HG03571 (cell line): ENCODE measurements around the gene SULT4A1.

Experiments
- ATAC-seq: cut with Tn5 transposase; IDR thresholded peaks from one replicate; pipeline ENCODE4 v1.9.1; 2021; ENCODE audit not compliant: unreplicated experiment

SULT4A1 gene

GRCh38 chr22:43846966-43847365 lies 15.3 kb downstream of the SULT4A1 start:
- ATAC-seq, result no peak

- ATAC-seq, result no peak
These were observed 16.3 kb downstream of the SULT4A1 start for GRCh38 chr22:43845981-43846380.

GRCh38 chr22:43844560-43845545 lies 17.5 kb downstream of the SULT4A1 start:
- ATAC-seq, result no peak

DNA sequence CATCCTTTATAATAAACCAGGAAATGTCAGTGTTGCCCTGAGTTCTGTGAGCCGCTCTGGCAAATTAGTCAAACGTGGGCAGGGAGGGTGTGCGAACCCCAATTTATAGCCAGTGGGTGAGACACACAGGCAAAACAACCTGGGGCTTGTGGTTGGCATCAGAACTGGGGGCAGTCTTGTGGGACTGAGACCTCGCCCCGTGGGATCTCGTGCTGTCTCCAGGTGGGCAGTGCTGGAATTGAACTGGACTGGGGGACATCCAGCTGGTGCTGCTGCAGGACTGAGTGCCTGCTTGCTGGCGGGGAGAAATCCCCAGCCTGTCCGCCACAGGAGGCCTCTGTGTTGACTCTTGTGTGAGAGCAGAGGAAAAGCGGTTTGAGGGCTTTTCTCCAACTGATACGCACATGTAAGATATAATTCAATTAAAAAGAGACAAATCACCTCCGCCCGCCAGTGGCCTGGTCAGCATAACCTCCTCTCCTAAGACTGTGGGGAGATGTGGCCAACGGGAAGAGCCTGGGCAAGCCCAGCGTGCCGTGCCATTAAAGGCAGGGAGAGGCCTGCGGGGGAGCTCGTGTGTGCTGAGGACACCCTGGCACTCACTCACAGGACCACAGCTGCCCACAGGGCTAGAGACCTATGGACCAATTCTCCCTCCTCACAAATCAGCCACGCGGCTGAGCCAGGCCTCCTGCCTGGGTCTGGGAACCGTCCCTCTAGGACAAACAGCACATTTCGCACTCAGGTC lies 18.4 kb downstream of the SULT4A1 start:
- ATAC-seq, result no peak

DNA sequence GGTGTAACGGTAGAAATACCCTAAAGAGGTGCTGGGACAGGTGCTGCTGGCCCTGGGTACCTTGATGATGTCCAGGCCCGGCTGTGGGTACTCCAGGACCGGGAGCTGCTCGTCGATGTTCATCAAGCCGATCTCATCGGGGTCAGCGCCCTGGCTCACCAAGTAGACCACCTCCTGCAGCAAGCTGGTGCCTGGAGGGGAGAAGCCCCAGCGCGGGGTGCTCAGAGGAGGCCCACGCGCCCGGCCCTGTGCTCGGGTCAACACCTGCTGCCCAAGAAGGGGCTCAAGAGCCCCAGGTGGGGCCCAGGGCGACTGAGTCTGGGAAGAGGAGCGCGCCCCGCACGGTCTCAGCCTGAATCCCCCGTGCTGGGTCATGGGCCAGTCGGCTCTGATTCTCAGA lies 20.6 kb downstream of the SULT4A1 start:
- no peak for ATAC-seq

DNA sequence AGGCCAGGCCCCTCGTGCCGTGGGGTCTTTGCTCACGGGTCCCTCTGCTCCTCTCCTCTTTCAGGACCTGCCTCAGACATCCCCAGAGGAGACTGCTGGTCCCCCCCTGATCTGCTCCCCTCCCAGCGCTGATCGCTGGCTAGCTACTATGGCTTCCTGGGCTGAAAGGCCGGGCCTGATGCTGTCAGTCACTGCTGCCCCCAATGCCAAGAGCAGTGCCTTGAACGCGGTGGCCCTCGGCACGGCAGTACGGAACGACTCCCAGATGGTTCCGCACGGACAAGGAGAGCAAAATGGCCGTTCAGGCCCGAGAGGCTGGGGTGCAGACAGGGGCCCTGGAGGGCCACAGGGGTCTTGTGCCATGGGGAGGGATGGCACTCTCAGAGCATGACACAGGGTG lies 21.5 kb downstream of the SULT4A1 start:
- no peak for ATAC-seq

GRCh38 chr22:43840431-43840830 lies 21.9 kb downstream of the SULT4A1 start:
- no peak for ATAC-seq

DNA sequence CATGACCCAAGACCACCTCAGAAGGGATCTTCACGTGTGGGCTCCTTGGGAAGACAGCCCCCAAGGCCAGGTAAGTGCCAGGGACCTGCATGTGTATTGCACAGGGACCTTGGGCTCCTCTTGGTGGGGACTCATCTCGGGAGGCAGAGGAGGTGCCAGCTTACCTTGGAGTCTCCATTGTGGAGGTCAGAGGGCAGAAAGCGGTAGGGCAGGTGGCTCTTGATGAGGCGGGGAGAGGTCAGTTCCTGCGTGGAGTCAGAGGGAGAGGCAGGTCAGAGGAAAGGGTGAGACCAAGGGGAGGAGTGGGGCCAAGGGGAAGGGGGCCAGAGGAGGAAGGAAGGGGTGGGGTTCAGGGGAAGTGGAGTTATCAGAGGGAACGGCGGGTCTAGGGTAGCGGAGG lies 22.5 kb downstream of the SULT4A1 start:
- no peak for ATAC-seq

- no peak for ATAC-seq
These were observed 23.6 kb downstream of the SULT4A1 start for GRCh38 chr22:43838571-43839307.

GRCh38 chr22:43838161-43838560 lies 24.2 kb downstream of the SULT4A1 start:
- no peak for ATAC-seq

DNA sequence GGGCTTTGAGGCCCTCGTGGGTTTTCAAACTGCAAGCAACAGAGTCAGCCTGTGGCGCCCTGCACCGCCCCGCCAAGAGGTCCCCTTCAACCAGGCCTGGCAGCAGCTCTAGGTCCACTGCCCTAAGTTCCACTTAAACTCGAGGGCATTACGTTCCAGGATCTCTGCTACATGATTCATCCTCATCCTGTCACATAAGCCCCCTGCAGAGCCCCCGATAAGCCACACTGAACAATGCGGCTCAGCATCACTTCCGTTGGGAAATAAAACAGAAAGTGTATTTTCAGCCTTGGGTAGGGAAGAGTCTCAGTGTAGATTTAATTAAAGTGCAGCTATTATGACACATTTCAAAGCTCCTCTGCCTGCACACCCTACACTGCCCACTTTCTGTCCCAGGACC lies 24.6 kb downstream of the SULT4A1 start:
- ATAC-seq, result no peak

DNA sequence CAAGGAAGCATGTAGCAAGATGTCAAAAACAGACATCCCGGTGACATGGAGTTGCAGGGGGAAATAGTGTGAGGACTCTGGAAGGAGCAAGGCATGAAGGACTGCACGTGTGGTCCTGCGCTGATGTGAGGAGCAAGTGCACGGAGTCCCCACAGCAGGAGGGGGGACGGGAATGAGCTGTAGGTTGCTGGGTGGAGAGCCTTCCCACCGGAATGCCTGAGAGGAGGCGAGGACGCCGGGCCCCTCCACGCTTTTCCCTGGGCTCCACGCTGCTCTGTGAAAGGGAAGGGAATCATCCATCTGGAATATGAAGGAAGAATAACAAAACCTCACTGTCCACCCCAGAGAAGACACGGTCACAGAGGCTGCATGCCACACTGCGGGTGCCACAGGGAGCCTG lies 26.6 kb downstream of the SULT4A1 start:
- no peak for ATAC-seq

GRCh38 chr22:43835166-43835565 lies 27.1 kb downstream of the SULT4A1 start:
- no peak for ATAC-seq

DNA sequence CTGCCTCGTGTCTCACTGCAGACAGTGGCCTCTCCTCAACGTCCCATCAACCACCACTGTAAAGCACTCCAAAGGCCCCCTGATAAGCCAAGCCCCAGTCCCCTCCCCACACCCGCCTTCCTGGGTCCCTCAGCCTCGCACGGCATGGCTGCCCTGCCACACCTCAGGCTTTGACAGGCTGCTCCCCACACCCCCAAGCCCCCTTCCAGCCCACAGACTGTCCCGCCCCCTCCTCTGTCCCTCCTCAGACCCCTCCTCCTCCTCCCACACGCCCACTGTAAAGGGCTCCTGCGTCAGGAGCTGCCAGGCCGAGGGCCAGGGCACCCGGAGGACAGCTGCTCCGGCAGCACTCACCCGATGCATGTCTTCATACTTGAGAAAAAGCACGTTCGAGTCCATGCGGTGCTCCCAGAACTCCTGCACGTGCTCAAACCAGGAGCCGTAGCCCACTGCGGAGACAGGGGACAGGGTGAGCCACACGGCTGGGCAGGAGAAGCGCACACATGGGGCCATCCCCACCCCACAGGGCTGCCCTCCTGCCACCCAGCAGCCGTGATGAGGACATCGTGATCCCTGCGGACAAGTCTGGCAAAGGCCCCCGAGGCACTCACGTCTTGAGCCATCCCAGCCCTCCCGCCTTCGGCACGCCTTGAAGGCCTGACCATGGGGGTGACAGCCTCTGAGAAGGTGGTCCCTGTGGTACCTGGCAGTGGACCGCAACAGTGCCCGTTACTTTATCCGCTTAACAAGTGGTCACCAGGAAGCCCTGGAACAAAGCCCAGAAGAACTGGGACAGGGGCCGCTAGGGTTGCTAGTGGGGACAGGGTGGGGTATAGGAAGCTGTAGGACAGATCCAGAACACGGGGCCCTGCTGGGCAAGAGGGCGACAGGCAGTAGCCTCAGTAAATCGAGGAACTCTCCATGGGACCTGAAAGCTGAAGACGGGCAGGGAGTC lies 28.8 kb downstream of the SULT4A1 start:
- no peak for ATAC-seq

DNA sequence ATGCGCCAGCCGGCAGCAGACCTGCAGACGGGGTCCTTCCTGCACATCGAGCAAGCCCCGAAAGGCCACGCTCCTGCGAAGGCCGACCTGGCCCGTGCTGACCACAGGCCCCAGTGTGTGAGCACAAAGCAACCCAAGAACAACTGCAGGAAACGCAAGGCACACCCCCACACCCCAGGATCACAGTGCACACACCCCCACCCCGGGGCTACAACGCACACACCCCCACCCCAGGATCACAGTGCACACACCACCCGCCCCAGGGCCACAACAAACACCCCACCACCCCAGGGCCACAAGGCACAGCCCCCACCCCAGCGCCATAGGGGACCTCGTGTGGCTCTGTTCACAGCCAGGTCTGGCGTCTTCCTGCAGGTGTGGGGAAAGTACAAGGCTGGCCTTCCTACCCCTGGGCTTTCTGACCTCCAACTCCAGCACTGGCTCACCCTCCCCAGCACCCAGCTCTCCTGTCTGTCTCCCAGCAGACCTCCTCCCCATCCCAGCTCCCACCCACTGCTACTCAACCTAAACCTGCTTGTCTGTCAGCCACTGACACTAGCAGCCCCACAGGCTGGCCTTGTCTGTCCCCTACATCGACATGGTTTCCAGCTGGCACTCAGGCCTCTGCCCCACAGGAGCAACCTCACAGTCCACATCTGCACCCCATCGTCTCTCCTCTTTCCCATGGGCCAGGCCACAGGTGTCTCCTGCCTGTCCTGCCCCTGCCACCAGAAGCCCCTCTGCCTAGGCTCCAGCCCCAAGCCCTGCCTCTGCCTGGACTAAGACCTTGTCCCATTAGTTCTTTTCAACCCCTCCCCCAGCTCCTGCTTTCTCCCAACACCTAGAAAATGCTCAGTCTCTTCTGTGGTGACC lies 29.7 kb downstream of the SULT4A1 start:
- ATAC-seq, result no peak

GRCh38 chr22:43831561-43832392 lies 30.5 kb downstream of the SULT4A1 start:
- no peak for ATAC-seq

DNA sequence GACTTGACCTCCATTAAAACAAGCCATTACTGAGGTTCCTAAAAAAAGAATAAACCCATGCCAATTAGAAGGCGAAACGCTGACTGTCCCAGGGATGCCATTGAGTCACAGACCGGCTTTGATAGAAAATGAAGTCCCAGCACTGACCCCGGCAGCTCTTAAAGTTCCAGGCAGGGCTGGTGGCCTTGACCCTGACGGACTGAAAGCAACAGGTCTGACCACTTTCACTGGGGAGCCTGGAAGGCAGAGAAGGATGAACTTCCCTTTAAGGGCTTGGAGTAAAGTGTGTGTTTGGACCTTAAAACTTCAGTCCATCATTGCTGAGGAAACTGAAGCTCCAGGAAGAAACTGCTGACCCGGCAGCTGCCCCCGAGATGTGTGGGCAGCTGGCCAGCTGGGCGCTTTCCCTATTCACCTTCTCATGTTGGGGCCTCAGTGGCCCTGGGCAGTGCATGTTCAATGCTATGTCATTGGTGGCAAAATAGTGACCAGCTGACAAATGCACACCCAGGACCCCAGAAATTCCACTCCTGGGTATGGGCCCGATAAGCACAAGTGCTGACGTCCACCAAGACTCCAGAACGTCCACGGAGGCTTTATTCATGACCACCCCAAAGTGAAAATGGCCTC lies 31.3 kb downstream of the SULT4A1 start:
- ATAC-seq, result no peak
